Breast epithelium (tissue), 3 donors: ENCODE results near the gene CCDC178.

Experiments
- CTCF ChIP-seq, 3 donors: fragments of 450-650 bp; IDR thresholded peaks; one replicate each; pipeline ENCODE4 v1.5.1; 2016 to 2017; ENCODE audit warnings: antibody characterized with exemption in 3 of 3, mild to moderate bottlenecking in 3 of 3, moderate library complexity in 3 of 3
- POLR2A ChIP-seq: fragments of 450-650 bp; IDR thresholded peaks from one replicate; pipeline ENCODE4 v1.6.1; 2016; ENCODE audit warnings: antibody characterized with exemption, mild to moderate bottlenecking, moderate library complexity

GRCh38 chr18:33034945-33035344 is 405.6 kb downstream of the CCDC178 start:
- TF ChIP-seq CTCF (IDR thresholded peaks at IDR 0.05) (no peak), POLR2A (no peak)
